ENCODE measurements around the gene SHISA9. TPM values are rescaled to one million over a fixed set of nuclear protein-coding genes. Genes with fewer than 3 reads are reported as not detected.

The SHISA9 gene
- polyA plus RNA-seq, 2 of the 4 experiments (the other 2 are of a cell fraction): 0.16 TPM; not detected in 1

GRCh38 chr16:12930881-12931280, 29.5 kb downstream of the SHISA9 start:
- Histone ChIP-seq H3K27ac (no peak overlapping the region), H3K9me3 (no peaks in the 10 kb centered on the region), H3K4me2 (no peak overlapping the region), H3K4me1 (no peaks in the 10 kb centered on the region), H3K4me3 (no peak overlapping the region)
- FAIRE-seq: no peak
- ChIA-PET POLR2A (no interaction called here), CTCF (no interaction called here)
- ATAC-seq: no peak
- TF ChIP-seq SREBF2 (IDR thresholded peaks at IDR 0.05): no peak
- no peak for TF ChIP-seq NPAS2 (CRISPR knock-in tag; IDR thresholded peaks at IDR 0.05; ENCODE audit: borderline replicate concordance)
- TF ChIP-seq HMGXB4 (CRISPR knock-in tag; IDR thresholded peaks at IDR 0.05; ENCODE audit: borderline replicate concordance): no peak
- TF ChIP-seq TFCP2L1 (CRISPR knock-in tag; IDR thresholded peaks at IDR 0.05): no peak
- no peak for TF ChIP-seq TP53 (CRISPR knock-in tag; IDR thresholded peaks at IDR 0.05)
- TF ChIP-seq BCL3 (IDR thresholded peaks at IDR 0.05): no peak
- no peak for TF ChIP-seq BHLHE40 (IDR thresholded peaks at IDR 0.05; ENCODE audit: low read depth, low read length)
- TF ChIP-seq CBX8 (IDR thresholded peaks at IDR 0.05): no peak
- TF ChIP-seq RAD21 (conservative IDR thresholded peaks at IDR 0.05 in 1 of 2, IDR thresholded peaks at IDR 0.05 in 1 of 2): no peak
- TF ChIP-seq ZC3H11A (IDR thresholded peaks at IDR 0.05): no peak
- no peak for TF ChIP-seq RFX5 (IDR thresholded peaks at IDR 0.05)
- TF ChIP-seq SMC3 (IDR thresholded peaks at IDR 0.05): no peak
- TF ChIP-seq CBX2 (IDR thresholded peaks at IDR 0.05; ENCODE audit: borderline replicate concordance, low read depth): no peak
- TF ChIP-seq JUN (IDR thresholded peaks at IDR 0.05): no peak
- no peak for TF ChIP-seq HEYL (CRISPR knock-in tag; IDR thresholded peaks at IDR 0.05)
- TF ChIP-seq ELK1 (IDR thresholded peaks at IDR 0.05; ENCODE audit: low read depth, low read length): no peak
- TF ChIP-seq FOSL2 (IDR thresholded peaks at IDR 0.05): no peak
- TF ChIP-seq FOSL2 (CRISPR knock-in tag; IDR thresholded peaks at IDR 0.05): no peak
- no peak for DNase-seq (ENCODE audit: low read depth in 1 of 2, low spot score in 1 of 2)
- WGBS (ENCODE audit: missing lambda C conversion rate): 9% methylated on average over 4 of the region's 4 CpGs

- ATAC-seq (no peak), DNase-seq (ENCODE audit: low read depth in 1 of 2, low spot score in 1 of 2) (no peak), FAIRE-seq (no peak)
- ChIA-PET CTCF (interaction anchor here (0.6 to 1.1 kb wide), 2 partner anchors 10 to 62 kb away, joined by 3 read pairs; no protein-coding TSS in a partner anchor), POLR2A (no interaction called here)
- H3K4me3 ChIP-seq: no peak overlapping the region
- H3K4me2 ChIP-seq: no peak overlapping the region
- TF ChIP-seq HOXA7 (CRISPR knock-in tag; IDR thresholded peaks at IDR 0.05) (no peak), EP300 (IDR thresholded peaks at IDR 0.05) (no peak), MYC (IDR thresholded peaks at IDR 0.05; ENCODE audit: borderline replicate concordance, low read length) (no peak), HOXB13 (CRISPR knock-in tag; IDR thresholded peaks at IDR 0.05; ENCODE audit: low read depth) (no peak), ZNF302 (CRISPR knock-in tag; IDR thresholded peaks at IDR 0.05) (no peak), CBX8 (IDR thresholded peaks at IDR 0.05) (no peak)
- no peaks in the 10 kb centered on the region for H3K9me3 ChIP-seq
- H3K4me1 ChIP-seq: no peaks in the 10 kb centered on the region
- 5% methylated on average over 2 of the region's 2 CpGs for WGBS (ENCODE audit: missing lambda C conversion rate)
- no peak overlapping the region for H3K27ac ChIP-seq
These were observed 35.0 kb downstream of the SHISA9 start for GRCh38 chr16:12936391-12936790.

Data from A549 (cell line).